GM19043 (cell line): ENCODE measurements around the gene MTLN.
"Not testable (repeated sequence)": the region's sequence is repeated elsewhere in the genome, so short reads cannot be mapped to it uniquely, and the experiment has no call there.

ENCODE experiments used
- ATAC-seq: cut with Tn5 transposase; IDR thresholded peaks from one replicate; pipeline ENCODE4 v1.9.1; 2021; ENCODE audit warnings: low read depth; ENCODE audit not compliant: unreplicated experiment

Gene MTLN

DNA sequence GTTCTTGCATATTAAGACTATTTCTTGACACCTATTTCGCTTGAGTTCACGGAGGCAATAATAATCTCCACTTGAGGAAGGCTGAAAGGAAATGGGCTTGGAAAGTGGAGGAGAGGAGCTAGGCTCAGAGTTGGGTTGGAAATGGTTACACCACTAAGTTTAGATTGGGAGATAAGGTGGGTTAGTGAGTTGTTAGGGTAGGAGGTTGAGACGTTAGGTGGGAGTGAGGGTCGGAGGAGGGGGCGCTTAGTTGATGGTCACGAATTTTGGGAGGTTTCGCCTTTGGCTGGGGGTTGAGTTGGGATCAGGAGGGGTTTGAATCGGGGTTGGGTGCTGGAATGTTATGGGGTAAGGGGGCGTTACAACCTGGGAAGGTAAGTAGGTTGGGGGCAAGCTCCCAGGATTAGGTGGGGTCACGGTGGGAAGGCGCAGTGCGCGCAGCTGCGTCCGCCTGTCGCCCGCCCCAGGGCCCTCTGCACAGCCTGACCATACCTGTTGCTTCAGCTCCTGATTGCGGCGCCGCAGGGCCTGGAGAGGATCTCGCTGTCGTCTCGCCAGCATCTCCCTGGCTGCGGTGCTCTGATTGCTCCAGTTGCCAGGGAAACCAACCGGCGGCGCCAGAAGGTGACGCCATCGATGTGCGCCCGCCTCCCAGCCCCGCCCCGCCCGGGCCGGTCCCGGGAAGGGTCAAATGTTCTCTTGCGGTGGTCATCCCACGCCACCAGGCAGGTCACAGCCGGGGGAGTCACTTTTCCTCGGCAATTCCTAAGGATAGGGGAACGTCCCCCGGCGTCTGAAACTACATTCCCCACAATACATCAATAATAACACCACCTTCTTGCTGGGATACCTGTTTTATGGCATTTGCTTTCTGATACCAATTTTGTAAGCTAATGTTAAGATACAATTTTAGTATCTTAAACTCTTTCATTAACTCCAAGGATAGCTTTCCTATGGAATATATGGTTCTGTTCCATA, 7.7 kb downstream of the MTLN start, which contains the start of gene NPHP1:
TSS of gene NPHP1 (minus strand) at position 606 of the 978 bp plus-strand sequence. CDS start at position 561, 45 bp downstream.
- ATAC-seq, result peak; percentile 95

DNA sequence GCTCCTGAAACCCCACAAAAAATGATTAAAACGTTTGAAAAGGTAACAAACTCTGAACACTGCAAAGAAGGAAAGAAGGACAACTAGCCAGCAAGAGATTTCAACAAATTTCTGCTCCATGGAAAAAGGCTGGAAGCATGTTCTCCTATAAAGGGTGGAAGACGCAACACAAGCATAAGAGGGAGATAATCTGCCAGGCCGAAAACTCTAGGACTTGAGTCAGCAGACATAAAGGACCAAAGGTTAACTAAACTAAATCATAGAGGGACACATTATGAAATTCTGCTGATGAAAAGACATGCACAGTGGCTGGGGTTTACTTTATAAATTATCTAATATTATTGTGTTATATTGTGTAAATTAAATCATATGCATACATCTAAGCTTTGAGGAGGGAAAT, 14.3 kb downstream of the MTLN start:
- ATAC-seq, result no peak

DNA sequence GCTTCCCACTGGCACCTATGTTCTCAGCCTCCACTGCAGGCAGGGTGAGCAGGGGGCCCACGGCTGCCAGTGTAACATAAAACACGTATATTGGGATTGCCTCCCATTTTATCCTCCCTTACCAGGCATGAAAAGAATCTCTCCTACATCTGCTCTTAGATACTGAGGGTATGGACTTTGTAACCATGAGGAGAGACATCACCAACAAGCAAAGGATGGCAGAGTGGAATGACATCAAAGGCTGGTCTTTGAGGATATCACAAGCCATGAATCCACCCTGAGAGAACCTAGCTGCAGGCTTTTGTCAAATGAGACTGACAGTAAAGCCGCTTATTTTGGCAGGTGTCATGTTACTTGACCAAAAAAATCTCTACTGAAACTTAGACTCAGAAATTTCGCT, 14.9 kb downstream of the MTLN start:
- ATAC-seq, result no peak

DNA sequence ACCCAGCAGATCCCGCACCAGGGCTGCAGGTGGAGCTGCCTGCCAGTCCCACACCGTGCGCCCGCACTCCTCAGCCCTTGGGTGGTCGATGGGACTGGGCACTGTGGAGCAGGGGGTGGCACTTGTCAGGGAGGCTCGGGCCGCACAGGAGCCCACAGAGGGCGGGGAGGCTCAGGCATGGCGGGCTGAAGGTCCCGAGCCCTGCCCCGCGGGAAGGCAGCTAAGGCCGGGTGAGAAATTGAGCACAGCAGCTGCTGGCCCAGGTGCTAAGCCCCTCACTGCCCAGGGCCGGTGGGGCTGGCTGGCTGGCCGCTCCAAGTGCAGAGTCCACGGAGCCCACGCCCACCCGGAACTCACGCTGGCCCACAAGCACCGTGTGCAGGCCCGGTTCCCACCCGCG, 22.2 kb downstream of the MTLN start:
- not testable (repeated sequence) for ATAC-seq

DNA sequence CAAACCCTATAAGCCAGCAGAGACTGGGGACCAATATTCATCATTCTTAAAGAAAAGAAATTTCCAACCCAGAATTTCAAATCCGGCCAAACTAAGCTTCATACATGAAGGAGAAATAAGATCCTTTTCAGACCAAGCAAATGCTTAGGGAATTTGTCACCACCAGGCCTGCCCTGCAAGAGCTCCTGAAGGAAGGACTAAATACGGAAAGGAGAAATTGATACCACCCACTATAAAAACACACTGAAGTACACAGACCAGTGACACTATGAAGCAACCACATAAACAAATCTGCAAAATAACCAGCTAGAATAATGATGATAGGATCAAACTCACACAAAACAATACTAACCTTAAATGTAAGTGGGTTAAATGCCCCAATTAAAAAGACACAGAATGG, 29.9 kb downstream of the MTLN start:
- ATAC-seq, result no peak

DNA sequence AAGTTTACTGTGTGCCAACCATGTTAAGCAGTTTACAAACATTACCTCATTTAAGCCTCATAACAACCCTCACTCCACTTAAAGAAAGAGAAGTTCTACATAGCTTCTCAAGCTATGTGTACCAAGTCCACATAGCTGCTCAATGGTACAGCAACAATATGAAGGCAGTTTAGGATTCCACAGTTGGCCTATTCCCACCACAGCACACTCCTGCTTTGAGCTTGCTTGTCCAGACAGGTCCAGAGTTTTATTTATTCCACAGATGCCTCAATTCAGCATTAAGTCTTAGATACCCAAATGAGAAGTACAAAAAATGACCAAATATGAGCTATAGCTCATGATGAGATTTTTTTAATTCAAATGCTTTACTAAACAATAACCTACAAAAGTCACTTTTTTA, 32.3 kb downstream of the MTLN start:
- ATAC-seq, result no peak

DNA sequence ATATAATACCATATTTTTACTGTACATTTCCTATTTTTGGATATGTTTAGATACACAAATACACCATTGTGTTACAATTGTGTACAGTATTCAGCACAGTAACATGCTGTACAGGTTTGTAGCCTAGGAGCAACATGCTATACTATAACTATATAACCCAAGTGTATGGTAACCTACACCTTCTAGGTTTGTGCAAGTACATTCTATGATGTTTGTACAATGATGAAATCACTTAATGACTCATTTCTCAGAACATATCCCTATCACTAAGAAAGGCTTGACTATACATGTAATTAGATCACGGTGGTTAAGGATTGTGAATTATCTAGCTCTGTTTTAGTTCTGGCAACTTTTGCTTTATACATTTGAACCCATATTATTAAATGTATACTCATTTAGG, 38.8 kb downstream of the MTLN start:
- ATAC-seq, result no peak

DNA sequence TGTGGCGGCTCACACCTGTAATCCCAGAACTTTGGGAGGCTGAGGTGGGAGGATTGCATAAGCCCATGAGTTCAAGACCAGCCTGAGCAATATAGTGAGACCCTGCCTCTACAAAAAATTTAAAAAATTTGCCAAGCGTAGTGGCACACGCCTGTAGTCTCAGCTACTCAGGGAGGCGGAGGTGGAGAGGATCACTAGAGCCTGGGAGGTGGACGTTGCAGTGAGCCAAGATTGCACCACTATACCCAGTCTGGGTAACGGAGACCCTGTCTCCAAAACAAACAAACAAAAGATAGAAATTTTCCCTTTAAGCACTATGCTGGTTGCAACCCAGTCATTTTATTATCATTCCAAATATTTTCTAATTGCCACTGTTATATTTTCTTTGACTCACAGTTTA, 39.8 kb downstream of the MTLN start:
- ATAC-seq, result no peak

DNA sequence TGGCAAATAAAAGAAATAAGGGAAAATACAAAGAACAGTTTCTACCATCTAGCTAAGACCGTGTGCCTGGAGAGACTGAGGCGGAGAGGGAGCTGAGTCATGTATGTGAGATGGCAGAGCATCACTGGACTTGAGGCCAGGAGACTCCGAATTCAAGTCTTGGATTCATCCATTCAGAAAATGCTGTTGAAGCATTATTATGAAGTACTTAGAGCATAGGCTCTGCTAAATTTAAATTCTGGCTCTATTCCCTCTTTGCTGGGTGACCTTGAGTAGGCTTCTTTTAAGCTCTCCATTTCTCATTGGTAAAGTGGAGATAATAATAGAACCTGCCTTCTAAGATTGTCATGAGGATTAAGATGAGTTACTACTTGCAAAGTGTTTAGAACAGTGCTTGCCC, 42.2 kb downstream of the MTLN start:
- ATAC-seq, result no peak

DNA sequence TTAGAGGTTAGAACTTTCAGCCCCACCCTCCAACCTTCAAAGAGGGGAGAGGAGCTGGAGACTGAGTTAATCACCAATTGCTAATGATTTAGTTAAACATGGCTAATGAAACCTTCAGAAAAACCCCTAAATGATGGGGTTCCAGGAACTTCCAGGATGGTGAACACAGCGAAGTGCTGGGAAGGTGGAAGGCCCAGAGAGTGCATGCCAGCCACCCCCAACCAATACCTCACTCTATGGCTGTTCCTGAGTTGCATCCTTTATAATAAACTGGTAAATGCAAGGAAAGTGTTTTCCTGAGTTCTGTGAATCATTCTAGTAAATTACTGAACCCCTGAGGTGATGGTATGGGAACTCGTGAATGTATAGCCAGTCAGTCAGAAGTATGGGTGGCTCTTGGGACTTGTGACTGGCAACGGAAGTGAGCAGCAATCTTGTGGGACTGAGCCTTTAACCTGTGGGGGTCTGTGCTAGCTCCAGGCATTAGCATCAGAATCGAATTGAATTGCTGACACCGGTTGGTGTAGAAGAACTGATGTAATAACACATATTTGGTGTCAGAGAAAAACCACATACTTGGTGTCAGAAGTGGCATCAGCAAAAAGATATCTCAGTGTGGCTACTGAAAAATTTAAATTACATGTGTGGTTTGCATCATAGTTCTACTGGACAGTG, 44.9 kb downstream of the MTLN start:
- no peak for ATAC-seq

DNA sequence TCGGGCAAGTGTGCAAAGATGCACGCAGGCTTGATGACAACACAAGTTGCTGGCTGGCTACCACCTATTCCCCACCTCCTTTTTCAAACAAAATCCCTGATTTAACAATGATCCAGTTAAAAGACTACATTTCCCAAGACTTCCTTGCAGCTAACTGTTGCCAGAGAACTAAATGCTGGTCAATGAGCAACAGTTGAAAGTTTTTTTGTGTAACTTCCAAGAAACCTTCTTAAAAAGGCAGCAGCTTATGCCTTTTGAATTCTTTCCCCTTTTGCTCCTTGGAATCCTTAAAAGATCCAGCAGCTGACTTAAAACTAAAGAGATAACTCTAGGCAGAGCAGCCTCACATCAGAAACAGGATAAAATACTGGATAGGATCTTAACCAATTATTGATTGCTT, 46.1 kb downstream of the MTLN start:
- ATAC-seq, result no peak
